Colonic mucosa (tissue), 4 donors: ENCODE measurements around the gene P2RY12. TPM values are rescaled to one million over a fixed set of nuclear protein-coding genes. Genes with fewer than 3 reads are reported as not detected.
"Not testable (repeated sequence)": the region's sequence is repeated elsewhere in the genome, so short reads cannot be mapped to it uniquely, and the experiment has no call there.

Experiments
- DNase-seq: peaks from one replicate; pipeline ENCODE4 v3.0.0-alpha.2; 2020
- H3K27ac ChIP-seq: fragments of 200-600 bp; one replicate; pipeline ENCODE4 v1.8.0; 2021
- H3K27me3 ChIP-seq: fragments of 200-600 bp; one replicate; pipeline ENCODE4 v1.8.0; 2021
- H3K36me3 ChIP-seq: fragments of 200-600 bp; one replicate; pipeline ENCODE4 v1.8.0; 2021
- H3K4me1 ChIP-seq: fragments of 200-600 bp; one replicate; pipeline ENCODE4 v1.8.0; 2021; ENCODE audit warnings: mild to moderate bottlenecking
- H3K4me3 ChIP-seq: fragments of 200-600 bp; one replicate; pipeline ENCODE4 v1.8.0; 2021
- H3K9ac ChIP-seq, 2 donors: one replicate each; pipeline ENCODE4 v1.7.0; 2013; ENCODE audit warnings: control low read depth in 2 of 2, low read depth in 2 of 2, low read length in 2 of 2
- H3K9me3 ChIP-seq: fragments of 200-600 bp; one replicate; pipeline ENCODE4 v1.8.0; 2021
- intact Hi-C: fragments of 100-400 bp; cut with DNase I; formaldehyde crosslinking; loops from one replicate; pipeline ENCODE4 v1.14.1; 2022
- total RNA-seq, 2 donors: library from RNA; stranded (reverse); fragmentation: NEBNext Ultra II Directional in 1 of 2; extraction: Animal tissue kit (Norgen Biotek cat#: 25700) in 1 of 2; gene quantifications; one replicate each; pipeline ENCODE4 v1.2.1, GENCODE V29; 2021
- TF ChIP-seq, protein P1 (sequence below): fragments of 200-600 bp; IDR thresholded peaks from one replicate; pipeline ENCODE4 v1.8.0; 2022; ENCODE audit warnings: antibody characterized with exemption, mild to moderate bottlenecking
- donor health status: healthy.
- donor health status: DM: no; HTN: no; CAD: no.
- donor health status: DM: no; HTN: no; CAD: no.

The P2RY12 gene
- total RNA-seq, 2 donors from 2014 or later, result 0.17 to 0.72 TPM

DNA sequence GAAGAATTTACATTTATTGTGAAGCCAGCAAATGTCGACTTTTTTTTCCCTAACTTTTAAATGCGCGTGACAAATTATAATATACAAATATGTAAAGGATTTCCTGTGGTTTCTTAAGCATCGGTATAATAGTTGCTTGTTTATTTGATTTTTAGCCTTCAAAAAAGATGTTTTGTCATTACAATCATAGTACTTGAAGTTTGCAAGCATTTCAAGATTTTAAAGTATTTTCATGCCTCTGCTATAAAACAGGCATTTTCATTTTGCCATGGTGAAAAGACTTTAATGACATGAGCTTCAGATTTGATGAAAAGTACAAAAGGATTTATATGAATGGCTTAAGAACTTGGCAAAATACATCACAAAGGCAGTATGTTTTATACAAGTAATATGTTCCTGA lies 9.4 kb upstream of the P2RY12 start:
- TF ChIP-seq, protein P1, sequence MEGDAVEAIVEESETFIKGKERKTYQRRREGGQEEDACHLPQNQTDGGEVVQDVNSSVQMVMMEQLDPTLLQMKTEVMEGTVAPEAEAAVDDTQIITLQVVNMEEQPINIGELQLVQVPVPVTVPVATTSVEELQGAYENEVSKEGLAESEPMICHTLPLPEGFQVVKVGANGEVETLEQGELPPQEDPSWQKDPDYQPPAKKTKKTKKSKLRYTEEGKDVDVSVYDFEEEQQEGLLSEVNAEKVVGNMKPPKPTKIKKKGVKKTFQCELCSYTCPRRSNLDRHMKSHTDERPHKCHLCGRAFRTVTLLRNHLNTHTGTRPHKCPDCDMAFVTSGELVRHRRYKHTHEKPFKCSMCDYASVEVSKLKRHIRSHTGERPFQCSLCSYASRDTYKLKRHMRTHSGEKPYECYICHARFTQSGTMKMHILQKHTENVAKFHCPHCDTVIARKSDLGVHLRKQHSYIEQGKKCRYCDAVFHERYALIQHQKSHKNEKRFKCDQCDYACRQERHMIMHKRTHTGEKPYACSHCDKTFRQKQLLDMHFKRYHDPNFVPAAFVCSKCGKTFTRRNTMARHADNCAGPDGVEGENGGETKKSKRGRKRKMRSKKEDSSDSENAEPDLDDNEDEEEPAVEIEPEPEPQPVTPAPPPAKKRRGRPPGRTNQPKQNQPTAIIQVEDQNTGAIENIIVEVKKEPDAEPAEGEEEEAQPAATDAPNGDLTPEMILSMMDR, result no peak
- Histone ChIP-seq H3K4me3 (no peak overlapping the region), H3K9ac (no peak overlapping the region), H3K9me3 (no peaks in the 10 kb centered on the region), H3K27ac (no peak overlapping the region), H3K27me3 (no peaks in the 10 kb centered on the region), H3K36me3 (no peaks in the 10 kb centered on the region), H3K4me1 (no peaks in the 10 kb centered on the region)
- intact Hi-C loops, result no loop called here
- no peak for DNase-seq

DNA sequence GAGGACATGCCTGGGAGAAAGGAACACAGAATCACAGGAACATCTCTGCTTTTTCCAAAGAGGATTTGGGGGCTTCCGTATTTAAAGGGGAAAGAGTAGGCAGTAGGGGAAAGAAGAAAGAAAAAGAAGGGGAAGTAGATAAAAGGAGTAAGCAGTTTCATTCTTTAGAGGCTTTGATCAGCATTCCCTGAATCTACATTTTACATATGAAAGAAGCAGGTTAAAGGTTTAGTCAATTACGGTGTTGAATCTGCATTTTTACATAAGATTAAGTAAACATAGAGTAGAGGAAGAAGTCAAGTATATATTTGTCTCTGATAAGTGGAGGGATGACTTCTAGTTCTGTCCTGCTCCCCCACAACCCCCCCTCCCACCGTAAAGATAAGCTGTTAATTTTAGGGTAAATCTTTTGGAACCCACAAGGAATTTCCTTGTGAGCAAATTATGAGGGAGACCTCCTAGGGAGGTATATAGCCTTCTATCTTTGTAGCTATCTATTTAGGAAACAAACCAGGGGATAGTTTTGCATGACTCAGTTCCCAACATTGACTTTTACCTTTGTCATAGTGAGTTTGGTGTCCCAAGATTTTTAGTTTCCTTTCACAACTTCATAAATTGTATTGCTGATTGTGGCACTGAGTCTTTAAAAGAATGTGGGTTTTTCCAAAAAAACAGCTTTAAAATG lies 8.7 kb upstream of the P2RY12 start:
- intact Hi-C loops, result no loop called here
- no peaks in the 10 kb centered on the region for H3K27me3 ChIP-seq
- no peak for DNase-seq
- no peak overlapping the region for H3K9ac ChIP-seq
- H3K36me3 ChIP-seq, result no peaks in the 10 kb centered on the region
- no peaks in the 10 kb centered on the region for H3K9me3 ChIP-seq
- TF ChIP-seq, protein P1, result no peak
- H3K27ac ChIP-seq, result no peak overlapping the region
- H3K4me1 ChIP-seq, result no peaks in the 10 kb centered on the region
- no peak overlapping the region for H3K4me3 ChIP-seq

DNA sequence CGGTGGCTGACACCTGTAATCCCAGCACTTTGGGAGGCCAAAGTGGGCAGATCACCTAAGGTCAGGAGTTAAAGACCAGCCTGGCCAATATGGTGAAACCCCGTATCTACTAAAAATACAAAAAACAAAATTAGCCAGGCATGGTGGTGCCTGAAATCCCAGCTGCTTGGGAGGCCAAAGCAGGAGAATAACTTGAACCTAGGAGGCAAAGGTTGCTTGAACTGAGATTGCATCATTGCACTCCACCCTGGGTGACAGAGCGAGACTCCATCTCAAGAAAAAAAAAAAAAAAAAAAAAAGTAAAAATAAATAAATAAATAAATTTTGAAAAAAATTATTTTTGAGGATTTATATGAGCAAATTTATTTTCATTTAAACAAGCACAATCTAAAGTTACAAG lies 7.6 kb upstream of the P2RY12 start:
- intact Hi-C loops, H3K4me1 ChIP-seq, H3K4me3 ChIP-seq, DNase-seq, H3K9ac ChIP-seq, H3K36me3 ChIP-seq, H3K27me3 ChIP-seq, H3K9me3 ChIP-seq, H3K27ac ChIP-seq: not testable (repeated sequence)

DNA sequence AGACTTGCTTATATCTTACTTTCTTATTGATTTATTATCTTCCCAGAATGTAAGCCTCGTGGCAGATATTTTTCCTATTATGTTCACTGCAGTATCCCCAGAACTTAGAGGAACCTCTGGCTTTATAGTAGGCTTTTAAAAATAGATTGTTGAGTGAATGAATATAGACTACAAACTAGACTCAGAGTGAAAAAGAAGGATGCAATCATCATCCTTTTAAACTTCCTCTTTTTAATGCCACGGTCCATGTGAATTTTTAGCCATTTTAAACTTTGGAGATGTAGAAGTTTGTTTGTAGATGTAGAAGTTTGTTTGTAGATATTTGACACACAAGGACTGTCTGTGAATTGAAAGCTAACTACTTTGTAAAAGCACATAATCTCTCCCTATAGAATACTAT lies 7.2 kb upstream of the P2RY12 start:
- no peak for DNase-seq
- Histone ChIP-seq H3K9ac (no peak overlapping the region), H3K36me3 (no peaks in the 10 kb centered on the region), H3K4me3 (no peak overlapping the region), H3K4me1 (no peaks in the 10 kb centered on the region), H3K9me3 (no peaks in the 10 kb centered on the region), H3K27me3 (no peaks in the 10 kb centered on the region), H3K27ac (no peak overlapping the region)
- TF ChIP-seq, protein P1, result no peak
- intact Hi-C loops, result no loop called here

DNA sequence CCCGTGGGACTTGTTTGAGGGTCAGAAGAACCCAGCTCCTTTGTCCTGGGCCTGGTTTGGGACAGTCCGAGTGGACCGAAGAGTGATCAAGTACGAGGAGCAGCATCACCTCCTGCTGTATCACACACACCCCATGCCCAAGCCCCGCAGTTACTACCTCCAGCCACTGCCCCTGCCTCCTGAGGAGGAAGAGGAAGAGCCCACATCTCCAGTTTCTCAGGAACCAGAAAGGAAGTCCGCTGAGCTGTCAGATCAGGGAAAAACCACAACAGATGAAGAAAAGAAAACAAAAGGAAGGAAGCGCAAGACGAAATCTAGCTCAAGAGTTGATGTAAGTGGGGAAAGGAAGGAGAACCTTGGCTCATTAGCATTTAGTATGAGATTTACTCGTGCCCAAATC lies 3.3 kb upstream of the P2RY12 start:
- no peak for DNase-seq
- H3K9ac ChIP-seq, result no peak overlapping the region
- H3K9me3 ChIP-seq, result no peaks in the 10 kb centered on the region
- intact Hi-C loops, result no loop called here
- no peak overlapping the region for H3K4me3 ChIP-seq
- H3K27me3 ChIP-seq, result no peaks in the 10 kb centered on the region
- TF ChIP-seq, protein P1, result no peak
- H3K27ac ChIP-seq, result no peak overlapping the region
- H3K36me3 ChIP-seq, result no peaks in the 10 kb centered on the region
- H3K4me1 ChIP-seq, result no peaks in the 10 kb centered on the region

DNA sequence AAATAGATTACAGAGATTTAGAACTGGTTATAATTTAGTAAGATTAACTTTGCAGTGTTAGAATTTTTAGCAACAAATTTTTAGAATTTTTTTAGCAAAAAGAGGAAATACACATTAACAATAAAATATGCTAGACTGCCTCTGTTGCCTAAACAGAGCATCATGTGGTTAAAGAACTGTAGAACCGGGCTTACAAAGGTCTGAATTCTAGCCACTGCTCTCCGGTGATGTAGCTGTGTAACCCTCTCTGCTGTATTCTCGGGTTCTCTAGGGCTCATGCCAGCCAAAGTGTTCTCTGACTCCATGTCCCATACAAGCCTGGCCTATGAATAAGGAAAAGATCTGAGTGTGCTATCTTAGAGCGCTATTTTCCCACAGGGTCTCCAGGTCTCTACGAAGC lies 2.9 kb upstream of the P2RY12 start:
- DNase-seq, result no peak
- intact Hi-C loops, result no loop called here
- Histone ChIP-seq H3K9ac (no peak overlapping the region), H3K9me3 (no peaks in the 10 kb centered on the region), H3K27ac (no peak overlapping the region), H3K4me3 (no peak overlapping the region), H3K4me1 (no peaks in the 10 kb centered on the region), H3K27me3 (no peaks in the 10 kb centered on the region), H3K36me3 (no peaks in the 10 kb centered on the region)
- TF ChIP-seq, protein P1, result no peak
